Esophagus muscularis mucosa (tissue), 4 donors: ENCODE measurements around the gene PPM1F. TPM values are rescaled to one million over a fixed set of nuclear protein-coding genes. Genes with fewer than 3 reads are reported as not detected.
A peak's percentile ranks its signal among the peaks of the same experiment; 100 is the strongest.

Experiments used
- DNase-seq: peaks from one replicate; pipeline ENCODE4 v3.0.0-alpha.2; 2017; ENCODE audit errors: extremely low spot score
- H3K27ac ChIP-seq, 4 donors: fragments of 200-600 bp; sonication (generic); replicated peaks in 1 of 4; 1 replicate in 3 of 4; 2 replicates in 1 of 4; pipeline ENCODE4 v1.5.1; 2016 to 2019; ENCODE audit warnings: mild to moderate bottlenecking in 1 of 4
- H3K27me3 ChIP-seq, 4 donors: fragments of 200-600 bp; sonication (generic); one replicate each; pipeline versions ENCODE4 v1.5.1 to v1.6.0; 2016 to 2019
- H3K36me3 ChIP-seq, 4 donors: fragments of 200-600 bp; sonication (generic); one replicate each; pipeline ENCODE4 v1.5.1; 2016 to 2019
- H3K4me1 ChIP-seq, 4 donors: fragments of 200-600 bp; sonication (generic); one replicate each; pipeline ENCODE4 v1.5.1; 2016 to 2019
- H3K4me3 ChIP-seq, 4 donors: fragments of 200-600 bp; sonication (generic); 1 replicate in 2 of 4; 2 replicates in 2 of 4; pipeline ENCODE4 v1.5.1; 2016 to 2019; ENCODE audit warnings: mild to moderate bottlenecking in 4 of 4, moderate library complexity in 1 of 4
- H3K9me3 ChIP-seq, 4 donors: fragments of 200-600 bp; sonication (generic); 1 replicate in 3 of 4; 2 replicates in 1 of 4; pipeline ENCODE4 v1.5.1; 2016 to 2019
- EP300 ChIP-seq: sonication (generic); formaldehyde crosslinking; IDR thresholded peaks from one replicate; pipeline ENCODE4 v1.6.1; 2017; ENCODE audit warnings: antibody characterized with exemption
- POLR2A ChIP-seq: fragments of 450-650 bp; IDR thresholded peaks from one replicate; pipeline ENCODE4 v1.6.1; 2017; ENCODE audit warnings: antibody characterized with exemption, moderate library complexity, mild to moderate bottlenecking, low read depth
- POLR2AphosphoS5 ChIP-seq, 2 donors: sonication (generic); formaldehyde crosslinking; IDR thresholded peaks; one replicate each; pipeline ENCODE4 v1.6.1; 2017; ENCODE audit warnings: antibody characterized with exemption in 2 of 2
- WGBS: methylation state at CpG from one replicate; pipeline ENCODE4 v1.1.5; 2018; 5-methylcytosine and 5-hydroxymethylcytosine counted together
- intact Hi-C: fragments of 100-400 bp; cut with DNase I; formaldehyde crosslinking; loops from one replicate; pipeline ENCODE4 v1.15.1; 2023
- total RNA-seq, 4 donors: library from RNA; depleted of rRNA; stranded (reverse); fragments of >200 nt; gene quantifications; one replicate each; pipeline versions ENCODE4 v1.1.0 to v1.2.1, GENCODE V29; 2016
- TF ChIP-seq, protein P1 (sequence below), 3 experiments: fragments of 200-600 bp in 2 of 3; fragments of 450-650 bp in 1 of 3; sonication (generic) in 2 of 3; IDR thresholded peaks; one replicate each; pipeline ENCODE4 v1.5.1; 2017 to 2019; ENCODE audit warnings: antibody characterized with exemption in 3 of 3, mild to moderate bottlenecking in 2 of 3, moderate library complexity in 1 of 3

PPM1F gene
- total RNA-seq, 4 donors from 2014 or later: 30.3 to 88.5 (median 74.1) TPM

DNA sequence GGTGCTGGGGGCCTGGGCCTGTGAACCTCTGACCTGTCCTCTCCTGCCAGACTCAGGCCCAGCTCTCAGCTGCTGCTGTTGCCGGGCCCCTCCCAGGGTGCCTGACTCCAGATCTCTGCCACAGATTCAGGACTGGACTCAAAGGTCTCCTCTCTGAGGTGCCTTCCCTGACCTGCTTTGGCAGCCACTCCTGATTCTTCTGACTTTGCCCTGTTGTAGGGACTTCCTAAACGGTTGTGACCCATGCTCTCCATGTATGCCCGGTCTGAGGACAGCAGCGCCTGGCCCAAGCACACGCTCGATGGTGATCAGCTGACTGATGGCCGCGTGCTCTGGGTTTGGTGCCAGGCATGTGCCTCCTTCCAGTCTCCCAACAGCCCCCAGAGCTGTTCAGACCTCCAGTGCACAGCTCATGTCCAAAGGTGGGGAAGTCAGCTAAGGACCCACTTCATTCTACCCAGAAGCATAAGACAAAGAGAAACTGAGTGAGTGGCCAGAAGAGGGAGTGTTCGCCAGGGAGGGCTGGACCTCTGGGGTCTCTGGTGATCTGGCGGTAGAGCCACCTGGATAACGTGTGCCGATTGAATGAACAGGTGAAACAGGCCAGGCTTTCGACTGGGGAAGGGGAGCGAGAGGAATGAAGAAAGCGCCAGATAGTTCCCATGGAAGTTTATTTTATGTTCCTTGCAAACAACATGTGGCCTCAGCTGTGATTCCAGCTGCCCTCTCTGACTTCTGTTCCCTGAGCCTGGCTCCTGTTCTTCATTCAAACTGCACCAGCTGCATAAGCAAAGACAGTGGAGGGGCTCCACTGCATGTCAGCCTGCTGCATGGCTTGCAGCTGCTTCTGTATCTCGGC is 38.0 kb upstream of the PPM1F start:
- no peak for TF ChIP-seq POLR2AphosphoS5 (IDR thresholded peaks at IDR 0.05)
- TF ChIP-seq EP300: no peak
- no peak for TF ChIP-seq POLR2A
- TF ChIP-seq, protein P1, sequence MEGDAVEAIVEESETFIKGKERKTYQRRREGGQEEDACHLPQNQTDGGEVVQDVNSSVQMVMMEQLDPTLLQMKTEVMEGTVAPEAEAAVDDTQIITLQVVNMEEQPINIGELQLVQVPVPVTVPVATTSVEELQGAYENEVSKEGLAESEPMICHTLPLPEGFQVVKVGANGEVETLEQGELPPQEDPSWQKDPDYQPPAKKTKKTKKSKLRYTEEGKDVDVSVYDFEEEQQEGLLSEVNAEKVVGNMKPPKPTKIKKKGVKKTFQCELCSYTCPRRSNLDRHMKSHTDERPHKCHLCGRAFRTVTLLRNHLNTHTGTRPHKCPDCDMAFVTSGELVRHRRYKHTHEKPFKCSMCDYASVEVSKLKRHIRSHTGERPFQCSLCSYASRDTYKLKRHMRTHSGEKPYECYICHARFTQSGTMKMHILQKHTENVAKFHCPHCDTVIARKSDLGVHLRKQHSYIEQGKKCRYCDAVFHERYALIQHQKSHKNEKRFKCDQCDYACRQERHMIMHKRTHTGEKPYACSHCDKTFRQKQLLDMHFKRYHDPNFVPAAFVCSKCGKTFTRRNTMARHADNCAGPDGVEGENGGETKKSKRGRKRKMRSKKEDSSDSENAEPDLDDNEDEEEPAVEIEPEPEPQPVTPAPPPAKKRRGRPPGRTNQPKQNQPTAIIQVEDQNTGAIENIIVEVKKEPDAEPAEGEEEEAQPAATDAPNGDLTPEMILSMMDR (IDR thresholded peaks at IDR 0.05): no peak
- no peaks in the 10 kb centered on the region for H3K4me1 ChIP-seq
- no peaks in the 10 kb centered on the region for H3K9me3 ChIP-seq
- intact Hi-C loops: no loop called here
- no peak overlapping the region for H3K27ac ChIP-seq
- DNase-seq: no peak
- H3K4me3 ChIP-seq: no peak overlapping the region
- WGBS: 66% methylated on average over 9 of the region's 16 CpGs
- H3K36me3 ChIP-seq: no peaks in the 10 kb centered on the region
- peaks cover 0 to 16% (median 0%) of the 10 kb centered on the region in 4 donors for H3K27me3 ChIP-seq

DNA sequence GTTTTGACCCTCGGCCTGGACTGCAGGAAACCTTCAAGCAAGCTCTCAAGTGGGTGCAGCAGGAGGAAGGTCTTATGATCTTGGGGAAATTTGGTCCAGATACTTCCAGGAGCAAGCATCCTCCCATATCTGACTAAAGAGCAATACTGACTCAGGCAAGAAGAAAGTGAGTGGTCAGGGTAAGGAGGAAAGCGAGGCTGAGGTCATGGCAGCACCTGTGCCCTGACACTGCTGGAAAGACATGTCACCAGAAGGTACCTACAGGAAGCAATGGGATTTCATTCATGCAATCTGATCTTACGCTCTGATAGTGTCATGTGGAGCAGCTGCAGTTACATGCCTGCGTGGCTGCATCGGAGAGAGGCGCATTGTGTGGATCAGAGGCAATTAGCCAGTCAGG is 36.4 kb upstream of the PPM1F start:
- Histone ChIP-seq H3K27me3 (peaks cover 0 to 16% (median 0%) of the 10 kb centered on the region in 4 donors), H3K27ac (no peak overlapping the region), H3K9me3 (no peaks in the 10 kb centered on the region), H3K36me3 (no peaks in the 10 kb centered on the region), H3K4me1 (no peaks in the 10 kb centered on the region), H3K4me3 (no peak overlapping the region)
- TF ChIP-seq, protein P1 (IDR thresholded peaks at IDR 0.05): no peak
- TF ChIP-seq POLR2A (no peak), POLR2AphosphoS5 (IDR thresholded peaks at IDR 0.05) (no peak), EP300 (no peak)
- intact Hi-C loops: no loop called here
- DNase-seq: no peak
- 85% methylated on average over 6 of the region's 6 CpGs for WGBS

GRCh38 chr22:21985214-21985613 is 32.6 kb upstream of the PPM1F start:
- Histone ChIP-seq H3K4me1 (peaks cover 11 to 26% (median 22%) of the 10 kb centered on the region in 4 donors), H3K36me3 (no peaks in the 10 kb centered on the region), H3K4me3 (no peak overlapping the region), H3K27me3 (no peaks in the 10 kb centered on the region), H3K27ac (no peak overlapping the region), H3K9me3 (no peaks in the 10 kb centered on the region)
- WGBS: 95% methylated on average over 5 of the region's 5 CpGs
- intact Hi-C loops: no loop called here
- no peak for TF ChIP-seq POLR2AphosphoS5 (IDR thresholded peaks at IDR 0.05)
- TF ChIP-seq POLR2A: no peak
- TF ChIP-seq, protein P1 (IDR thresholded peaks at IDR 0.05): no peak
- no peak for TF ChIP-seq EP300
- DNase-seq: no peak

- 52% methylated on average over 7 of the region's 7 CpGs for WGBS
- no peaks in the 10 kb centered on the region for H3K36me3 ChIP-seq
- H3K9me3 ChIP-seq: no peaks in the 10 kb centered on the region
- intact Hi-C loops: no loop called here
- H3K4me1 ChIP-seq: peaks cover 11 to 26% (median 25%) of the 10 kb centered on the region in 4 donors
- no peak for DNase-seq
- no peak for TF ChIP-seq POLR2AphosphoS5 (IDR thresholded peaks at IDR 0.05)
- no peak for TF ChIP-seq EP300
- TF ChIP-seq, protein P1 (IDR thresholded peaks at IDR 0.05): peak in 1 of 3 experiments; percentile 11
- TF ChIP-seq POLR2A: no peak
- H3K27me3 ChIP-seq: no peaks in the 10 kb centered on the region
- H3K27ac ChIP-seq: no peak overlapping the region
- no peak overlapping the region for H3K4me3 ChIP-seq
These were observed 32.1 kb upstream of the PPM1F start for GRCh38 chr22:21984793-21985192.
